IPS DF 6.9 (cell line): Measurements from ENCODE around the gene SERPINA1.

Experiments
- DNase-seq: peaks from one replicate; pipeline ENCODE4 v3.0.0-alpha.2; 2013; ENCODE audit warnings: low read depth, low spot score
- H3K27ac ChIP-seq: one replicate; pipeline ENCODE4 v1.5.1; 2013; ENCODE audit warnings: low read length, control low read depth
- H3K27me3 ChIP-seq: 2 replicates; pipeline ENCODE4 v1.6.1; 2013; ENCODE audit warnings: mild to moderate bottlenecking, low read length; ENCODE audit not compliant: control insufficient read depth, insufficient read depth
- H3K36me3 ChIP-seq: 2 replicates; pipeline ENCODE4 v1.6.1; 2013; ENCODE audit warnings: low read length; ENCODE audit not compliant: control insufficient read depth, insufficient read depth
- H3K4me1 ChIP-seq: 2 replicates; pipeline ENCODE4 v1.6.1; 2013; ENCODE audit warnings: low read length; ENCODE audit not compliant: control insufficient read depth, insufficient read depth
- H3K4me3 ChIP-seq: 2 replicates; pipeline ENCODE4 v1.5.1; 2013; ENCODE audit warnings: mild to moderate bottlenecking, low read length
- H3K9me3 ChIP-seq: 2 replicates; pipeline ENCODE4 v1.6.1; 2013; ENCODE audit warnings: low read length, inconsistent platforms; ENCODE audit not compliant: control insufficient read depth, insufficient read depth
- WGBS: extraction: QIAGEN DNeasy Blood & Tissue Kit; methylation state at CpG from one replicate; pipeline ENCODE4 v1.1.7; 2013; ENCODE audit warnings: mixed read lengths, missing lambda C conversion rate; ENCODE audit not compliant: insufficient read length, insufficient coverage; 5-methylcytosine and 5-hydroxymethylcytosine counted together

The SERPINA1 gene

DNA sequence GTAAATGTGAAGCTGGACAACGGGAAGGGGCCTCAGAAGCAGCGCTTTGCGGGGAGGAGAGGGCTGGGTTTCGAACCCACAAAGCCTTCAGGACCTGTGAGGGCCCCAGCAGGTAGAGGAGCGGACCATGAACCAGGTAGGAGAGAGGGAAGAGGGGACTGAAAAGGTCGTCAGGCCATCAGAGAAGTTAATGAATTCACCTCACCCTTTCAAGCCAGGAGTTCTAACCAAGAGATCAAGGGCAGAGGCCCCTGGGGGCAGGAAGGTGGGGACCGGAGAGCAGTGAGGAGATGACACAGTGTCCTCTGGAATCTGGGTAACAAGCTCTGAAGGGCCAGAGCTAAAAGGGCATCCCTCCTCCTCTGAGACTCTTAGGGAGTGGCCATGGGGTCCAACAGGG, 19.4 kb downstream of the SERPINA1 start:
- no peaks in the 10 kb centered on the region for H3K27me3 ChIP-seq
- no peak overlapping the region for H3K4me3 ChIP-seq
- no peak for DNase-seq
- no peak overlapping the region for H3K27ac ChIP-seq
- no peaks in the 10 kb centered on the region for H3K9me3 ChIP-seq
- no peaks in the 10 kb centered on the region for H3K36me3 ChIP-seq
- no CpG with 5 or more reads among the region's 7 CpGs for WGBS
- no peaks in the 10 kb centered on the region; the same call in 1 of the 2 replicates for H3K4me1 ChIP-seq

DNA sequence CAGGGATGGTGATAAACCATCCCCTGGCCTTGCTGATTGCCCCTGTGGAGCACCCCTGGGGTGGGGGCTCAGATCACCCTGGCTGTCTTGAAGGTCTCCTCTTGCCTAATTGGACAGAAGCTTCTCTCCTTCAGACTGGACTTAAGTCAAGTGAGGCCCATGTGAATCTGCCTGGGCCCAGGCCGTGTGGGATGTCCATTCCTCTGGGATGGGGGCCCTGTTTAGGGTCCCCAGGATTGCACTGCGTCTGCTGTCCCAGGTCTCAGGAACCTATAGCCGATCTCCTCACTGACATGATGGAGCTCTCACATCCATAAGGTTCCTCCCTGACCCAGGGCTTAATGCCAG, 20.2 kb downstream of the SERPINA1 start:
- Histone ChIP-seq H3K27me3 (no peaks in the 10 kb centered on the region), H3K9me3 (no peaks in the 10 kb centered on the region), H3K27ac (no peak overlapping the region), H3K4me3 (no peak overlapping the region), H3K36me3 (no peaks in the 10 kb centered on the region), H3K4me1 (no peaks in the 10 kb centered on the region; the same call in 1 of the 2 replicates)
- no peak for DNase-seq
- no CpG with 5 or more reads among the region's 3 CpGs for WGBS

GRCh38 chr14:94367347-94368242, 20.8 kb downstream of the SERPINA1 start:
- H3K27me3 ChIP-seq: no peaks in the 10 kb centered on the region
- no peaks in the 10 kb centered on the region for H3K9me3 ChIP-seq
- DNase-seq: no peak
- H3K36me3 ChIP-seq: no peaks in the 10 kb centered on the region
- H3K4me3 ChIP-seq: no peak overlapping the region
- H3K27ac ChIP-seq: no peak overlapping the region
- H3K4me1 ChIP-seq: no peaks in the 10 kb centered on the region; the same call in 1 of the 2 replicates
- WGBS: no CpG with 5 or more reads among the region's 12 CpGs

- H3K9me3 ChIP-seq: no peaks in the 10 kb centered on the region
- H3K4me3 ChIP-seq: no peak within 1 kb of the TSS
- DNase-seq: no peak
- H3K4me1 ChIP-seq: no peaks in the 10 kb centered on the region
- no peak within 1 kb of the TSS for H3K27ac ChIP-seq
- no CpG with 5 or more reads among the region's 14 CpGs for WGBS
- H3K36me3 ChIP-seq: no peaks in the 10 kb centered on the region
- no peaks in the 10 kb centered on the region for H3K27me3 ChIP-seq
Observed at GRCh38 chr14:94366146-94366915, 22.1 kb downstream of the SERPINA1 start, which contains the start of gene SERPINA2. TSS of gene SERPINA2 (minus strand) at chr14:94366698.

- WGBS: no CpG with 5 or more reads among the region's 3 CpGs
- Histone ChIP-seq H3K4me1 (no peaks in the 10 kb centered on the region), H3K9me3 (no peaks in the 10 kb centered on the region), H3K36me3 (no peaks in the 10 kb centered on the region), H3K4me3 (no peak overlapping the region), H3K27me3 (no peaks in the 10 kb centered on the region), H3K27ac (no peak overlapping the region)
- DNase-seq: no peak
Observed at GRCh38 chr14:94365624-94366023, 22.8 kb downstream of the SERPINA1 start.

GRCh38 chr14:94364964-94365363, 23.4 kb downstream of the SERPINA1 start:
- no peaks in the 10 kb centered on the region for H3K36me3 ChIP-seq
- no peaks in the 10 kb centered on the region for H3K9me3 ChIP-seq
- no CpG with 5 or more reads among the region's 5 CpGs for WGBS
- DNase-seq: no peak
- no peaks in the 10 kb centered on the region for H3K27me3 ChIP-seq
- no peaks in the 10 kb centered on the region for H3K4me1 ChIP-seq
- no peak overlapping the region for H3K27ac ChIP-seq
- no peak overlapping the region for H3K4me3 ChIP-seq

GRCh38 chr14:94364037-94364436, 24.4 kb downstream of the SERPINA1 start:
- no peaks in the 10 kb centered on the region for H3K9me3 ChIP-seq
- H3K4me1 ChIP-seq: no peaks in the 10 kb centered on the region
- H3K27ac ChIP-seq: no peak overlapping the region
- WGBS: no CpG with 5 or more reads among the region's 3 CpGs
- H3K27me3 ChIP-seq: no peaks in the 10 kb centered on the region
- no peaks in the 10 kb centered on the region for H3K36me3 ChIP-seq
- DNase-seq: no peak
- H3K4me3 ChIP-seq: no peak overlapping the region

DNA sequence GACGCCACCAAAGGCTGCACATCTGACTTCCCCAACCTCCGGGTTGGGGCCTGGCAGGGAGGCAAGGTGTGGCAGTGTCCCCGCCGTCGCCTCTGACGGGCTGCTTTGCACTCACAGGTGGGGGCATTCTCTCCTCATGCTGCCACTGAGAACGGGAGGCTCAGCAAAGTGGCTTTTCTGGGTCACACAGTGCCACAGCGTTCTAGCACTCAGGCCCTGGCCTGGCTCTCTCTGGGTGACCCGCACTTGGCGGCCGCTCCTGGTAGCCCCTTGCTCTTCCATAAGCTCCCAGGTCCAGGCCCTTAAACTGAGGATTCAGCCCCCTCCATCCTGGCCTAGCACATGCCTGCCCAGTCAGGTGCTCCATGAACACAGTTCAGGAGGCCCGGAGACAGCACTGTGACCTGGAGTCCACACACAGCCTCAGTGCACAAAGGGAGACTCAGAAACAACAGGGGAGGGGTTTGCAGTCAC, 25.2 kb downstream of the SERPINA1 start:
- Histone ChIP-seq H3K9me3 (no peaks in the 10 kb centered on the region), H3K4me3 (no peak overlapping the region)

GRCh38 chr14:94362614-94363133, 25.7 kb downstream of the SERPINA1 start:
- Histone ChIP-seq H3K27me3 (no peaks in the 10 kb centered on the region), H3K9me3 (no peaks in the 10 kb centered on the region)
- WGBS: no CpG with 5 or more reads among the region's 8 CpGs

More for the DNA sequence above, 25.2 kb downstream of the SERPINA1 start:
- WGBS: no CpG with 5 or more reads among the region's 12 CpGs
- DNase-seq: no peak
- no peaks in the 10 kb centered on the region for H3K36me3 ChIP-seq
- H3K4me1 ChIP-seq: no peaks in the 10 kb centered on the region
- no peaks in the 10 kb centered on the region for H3K27me3 ChIP-seq
- H3K27ac ChIP-seq: no peak overlapping the region

GRCh38 chr14:94361682-94362081, 26.7 kb downstream of the SERPINA1 start:
- WGBS: no CpG with 5 or more reads among the region's 7 CpGs
- no peak for DNase-seq
- Histone ChIP-seq H3K4me1 (no peaks in the 10 kb centered on the region), H3K36me3 (no peaks in the 10 kb centered on the region), H3K9me3 (no peaks in the 10 kb centered on the region), H3K27ac (no peak overlapping the region), H3K27me3 (no peaks in the 10 kb centered on the region), H3K4me3 (no peak overlapping the region)

More at GRCh38 chr14:94362614-94363133, 25.7 kb downstream of the SERPINA1 start:
- DNase-seq: no peak
- Histone ChIP-seq H3K4me1 (no peaks in the 10 kb centered on the region), H3K36me3 (no peaks in the 10 kb centered on the region), H3K4me3 (no peak overlapping the region), H3K27ac (no peak overlapping the region)
